ENCODE data around the gene CFAP299. TPM values are rescaled to one million over a fixed set of nuclear protein-coding genes. Genes with fewer than 3 reads are reported as not detected.

Gene CFAP299
- total and polyA plus RNA-seq, 2 of the 13 experiments (the other 11 are each of a cell fraction or from before 2014, with no cell fraction given) = not detected

DNA sequence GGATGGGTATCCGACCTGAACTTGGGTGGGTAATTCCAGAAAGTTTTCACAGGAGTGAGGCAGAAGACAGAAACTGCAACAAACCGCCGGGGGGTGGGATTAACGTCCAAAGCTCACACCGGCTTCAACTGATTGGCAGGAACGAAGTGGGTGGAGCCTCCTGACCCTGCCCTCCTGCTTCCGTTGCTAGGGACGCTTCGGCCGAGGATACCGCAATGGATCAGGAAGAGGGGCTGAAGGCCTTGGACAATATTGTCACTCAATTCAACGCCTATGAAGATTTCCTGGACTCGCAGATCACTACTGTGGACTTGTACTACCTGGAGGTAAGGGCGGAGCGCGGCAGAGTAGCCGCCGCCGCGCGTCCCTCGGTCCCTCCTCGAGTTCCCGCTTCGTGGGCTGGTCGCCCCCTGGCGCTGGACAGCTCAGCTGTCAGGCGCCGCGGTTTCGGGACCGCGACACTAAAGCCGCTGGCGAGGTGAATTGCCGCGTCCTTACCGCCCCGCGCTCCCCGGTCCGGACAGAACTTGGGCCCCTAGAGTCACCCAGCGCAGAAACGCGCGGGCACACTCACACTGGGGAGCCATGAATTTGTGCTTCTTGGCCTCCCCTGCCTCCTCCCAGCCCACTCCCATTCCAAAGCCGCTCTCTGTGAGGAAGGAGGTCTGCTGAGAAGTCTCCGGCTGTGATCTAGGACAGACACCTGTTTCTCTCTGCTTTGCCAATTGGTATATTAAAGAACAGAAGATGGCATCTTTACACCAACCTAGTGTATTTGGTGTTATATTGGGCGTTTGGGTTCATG lies at the start of gene CFAP299 (continued):
- TF ChIP-seq, protein P1, sequence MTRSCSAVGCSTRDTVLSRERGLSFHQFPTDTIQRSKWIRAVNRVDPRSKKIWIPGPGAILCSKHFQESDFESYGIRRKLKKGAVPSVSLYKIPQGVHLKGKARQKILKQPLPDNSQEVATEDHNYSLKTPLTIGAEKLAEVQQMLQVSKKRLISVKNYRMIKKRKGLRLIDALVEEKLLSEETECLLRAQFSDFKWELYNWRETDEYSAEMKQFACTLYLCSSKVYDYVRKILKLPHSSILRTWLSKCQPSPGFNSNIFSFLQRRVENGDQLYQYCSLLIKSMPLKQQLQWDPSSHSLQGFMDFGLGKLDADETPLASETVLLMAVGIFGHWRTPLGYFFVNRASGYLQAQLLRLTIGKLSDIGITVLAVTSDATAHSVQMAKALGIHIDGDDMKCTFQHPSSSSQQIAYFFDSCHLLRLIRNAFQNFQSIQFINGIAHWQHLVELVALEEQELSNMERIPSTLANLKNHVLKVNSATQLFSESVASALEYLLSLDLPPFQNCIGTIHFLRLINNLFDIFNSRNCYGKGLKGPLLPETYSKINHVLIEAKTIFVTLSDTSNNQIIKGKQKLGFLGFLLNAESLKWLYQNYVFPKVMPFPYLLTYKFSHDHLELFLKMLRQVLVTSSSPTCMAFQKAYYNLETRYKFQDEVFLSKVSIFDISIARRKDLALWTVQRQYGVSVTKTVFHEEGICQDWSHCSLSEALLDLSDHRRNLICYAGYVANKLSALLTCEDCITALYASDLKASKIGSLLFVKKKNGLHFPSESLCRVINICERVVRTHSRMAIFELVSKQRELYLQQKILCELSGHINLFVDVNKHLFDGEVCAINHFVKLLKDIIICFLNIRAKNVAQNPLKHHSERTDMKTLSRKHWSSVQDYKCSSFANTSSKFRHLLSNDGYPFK (CRISPR knock-in tag; IDR thresholded peaks at IDR 0.05; ENCODE audit: borderline replicate concordance) = peak; percentile 37; the same call in 1 of the 2 replicates
- TF ChIP-seq, protein P2, sequence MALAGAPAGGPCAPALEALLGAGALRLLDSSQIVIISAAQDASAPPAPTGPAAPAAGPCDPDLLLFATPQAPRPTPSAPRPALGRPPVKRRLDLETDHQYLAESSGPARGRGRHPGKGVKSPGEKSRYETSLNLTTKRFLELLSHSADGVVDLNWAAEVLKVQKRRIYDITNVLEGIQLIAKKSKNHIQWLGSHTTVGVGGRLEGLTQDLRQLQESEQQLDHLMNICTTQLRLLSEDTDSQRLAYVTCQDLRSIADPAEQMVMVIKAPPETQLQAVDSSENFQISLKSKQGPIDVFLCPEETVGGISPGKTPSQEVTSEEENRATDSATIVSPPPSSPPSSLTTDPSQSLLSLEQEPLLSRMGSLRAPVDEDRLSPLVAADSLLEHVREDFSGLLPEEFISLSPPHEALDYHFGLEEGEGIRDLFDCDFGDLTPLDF (CRISPR knock-in tag; IDR thresholded peaks at IDR 0.05) = no peak
- TF ChIP-seq SAP130 (CRISPR knock-in tag; IDR thresholded peaks at IDR 0.05; ENCODE audit: low read depth) (peak; percentile 91), ZSCAN21 (CRISPR knock-in tag; IDR thresholded peaks at IDR 0.05; ENCODE audit: borderline replicate concordance) (peak; percentile 47; the same call in 1 of the 2 replicates), ZSCAN31 (CRISPR knock-in tag; IDR thresholded peaks at IDR 0.05; ENCODE audit: low read depth) (0 out of 2 replicates have a peak, but pooled peaks have one; percentile 23), ZNF232 (CRISPR knock-in tag; IDR thresholded peaks at IDR 0.05; ENCODE audit: borderline replicate concordance) (0 out of 2 replicates have a peak, but pooled peaks have one; percentile 34), CBFB (CRISPR knock-in tag; IDR thresholded peaks at IDR 0.05) (peak; percentile 50; the same call in 1 of the 2 replicates), SP2 (CRISPR knock-in tag; IDR thresholded peaks at IDR 0.05) (peak; percentile 60)
- TF ChIP-seq, protein P3, sequence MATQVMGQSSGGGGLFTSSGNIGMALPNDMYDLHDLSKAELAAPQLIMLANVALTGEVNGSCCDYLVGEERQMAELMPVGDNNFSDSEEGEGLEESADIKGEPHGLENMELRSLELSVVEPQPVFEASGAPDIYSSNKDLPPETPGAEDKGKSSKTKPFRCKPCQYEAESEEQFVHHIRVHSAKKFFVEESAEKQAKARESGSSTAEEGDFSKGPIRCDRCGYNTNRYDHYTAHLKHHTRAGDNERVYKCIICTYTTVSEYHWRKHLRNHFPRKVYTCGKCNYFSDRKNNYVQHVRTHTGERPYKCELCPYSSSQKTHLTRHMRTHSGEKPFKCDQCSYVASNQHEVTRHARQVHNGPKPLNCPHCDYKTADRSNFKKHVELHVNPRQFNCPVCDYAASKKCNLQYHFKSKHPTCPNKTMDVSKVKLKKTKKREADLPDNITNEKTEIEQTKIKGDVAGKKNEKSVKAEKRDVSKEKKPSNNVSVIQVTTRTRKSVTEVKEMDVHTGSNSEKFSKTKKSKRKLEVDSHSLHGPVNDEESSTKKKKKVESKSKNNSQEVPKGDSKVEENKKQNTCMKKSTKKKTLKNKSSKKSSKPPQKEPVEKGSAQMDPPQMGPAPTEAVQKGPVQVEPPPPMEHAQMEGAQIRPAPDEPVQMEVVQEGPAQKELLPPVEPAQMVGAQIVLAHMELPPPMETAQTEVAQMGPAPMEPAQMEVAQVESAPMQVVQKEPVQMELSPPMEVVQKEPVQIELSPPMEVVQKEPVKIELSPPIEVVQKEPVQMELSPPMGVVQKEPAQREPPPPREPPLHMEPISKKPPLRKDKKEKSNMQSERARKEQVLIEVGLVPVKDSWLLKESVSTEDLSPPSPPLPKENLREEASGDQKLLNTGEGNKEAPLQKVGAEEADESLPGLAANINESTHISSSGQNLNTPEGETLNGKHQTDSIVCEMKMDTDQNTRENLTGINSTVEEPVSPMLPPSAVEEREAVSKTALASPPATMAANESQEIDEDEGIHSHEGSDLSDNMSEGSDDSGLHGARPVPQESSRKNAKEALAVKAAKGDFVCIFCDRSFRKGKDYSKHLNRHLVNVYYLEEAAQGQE (IDR thresholded peaks at IDR 0.05; ENCODE audit: borderline replicate concordance in 1 of 2, low read depth in 1 of 2, low read length in 2 of 2) = peak; percentile 8 to 73

Measured in HepG2 (cell line).